GM18909 (cell line): Measurements from ENCODE around the gene TMEM132D.

Source experiments
- ATAC-seq: cut with Tn5 transposase; IDR thresholded peaks from one replicate; pipeline ENCODE4 v1.9.1; 2021; ENCODE audit warnings: mild to moderate bottlenecking; ENCODE audit not compliant: unreplicated experiment, poor library complexity

TMEM132D gene

DNA sequence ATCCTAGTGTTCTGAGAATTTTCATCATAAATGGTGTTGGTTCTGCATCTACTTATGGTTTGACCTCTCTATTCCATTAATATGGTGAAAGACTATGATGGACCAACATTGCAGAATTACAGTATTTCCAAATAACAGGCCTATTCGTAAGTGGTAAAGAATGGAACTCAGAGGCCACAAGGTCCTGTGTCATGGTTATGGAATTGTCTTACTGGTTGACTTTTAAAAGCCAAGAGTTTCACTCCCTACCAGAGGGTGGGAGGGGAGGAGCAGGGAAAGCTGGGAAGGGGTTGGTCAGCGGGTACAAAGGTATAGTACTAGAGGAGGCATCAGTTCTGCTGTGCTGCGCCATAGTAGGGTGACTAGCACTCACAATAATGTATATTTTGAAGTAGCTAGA is 153.4 kb downstream of the TMEM132D start:
- ATAC-seq: no peak

DNA sequence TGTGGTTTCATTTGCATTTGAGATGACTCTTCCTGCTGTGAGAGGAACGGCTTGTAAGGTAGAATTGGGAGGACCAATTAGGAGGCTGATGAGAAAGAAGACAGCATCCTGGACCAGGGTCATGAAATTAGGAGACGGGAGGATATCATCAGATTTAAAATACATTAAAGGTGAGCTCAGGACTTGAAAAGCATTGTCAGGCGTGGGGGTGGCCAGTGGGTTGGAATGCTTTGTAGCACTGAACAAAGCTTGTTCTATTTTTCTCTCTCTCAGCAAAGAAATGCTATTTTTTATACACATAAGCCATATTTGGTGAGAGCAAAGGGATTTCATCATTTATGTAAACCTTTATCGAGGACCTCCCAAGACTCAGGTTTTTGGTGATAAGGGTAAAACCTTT is 157.5 kb downstream of the TMEM132D start:
- no peak for ATAC-seq

DNA sequence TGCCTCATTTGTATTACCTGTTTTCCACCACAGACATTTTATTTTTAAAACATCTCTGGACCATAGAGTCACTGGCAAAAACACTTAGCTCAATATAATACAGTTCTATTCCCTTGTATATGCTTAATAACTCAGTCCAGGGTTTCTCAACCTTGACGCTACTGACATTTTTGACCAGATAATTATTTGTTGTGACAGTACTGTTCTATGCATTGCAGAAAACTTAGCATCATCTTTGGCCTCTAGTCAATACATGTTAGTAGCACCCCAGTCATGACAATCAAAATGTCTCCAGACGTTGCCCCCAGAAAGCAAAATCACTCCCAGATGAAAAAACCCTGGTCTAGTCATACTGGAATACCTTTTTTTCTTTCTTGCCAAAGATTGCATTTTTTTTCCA is 174.7 kb downstream of the TMEM132D start:
- ATAC-seq: no peak

DNA sequence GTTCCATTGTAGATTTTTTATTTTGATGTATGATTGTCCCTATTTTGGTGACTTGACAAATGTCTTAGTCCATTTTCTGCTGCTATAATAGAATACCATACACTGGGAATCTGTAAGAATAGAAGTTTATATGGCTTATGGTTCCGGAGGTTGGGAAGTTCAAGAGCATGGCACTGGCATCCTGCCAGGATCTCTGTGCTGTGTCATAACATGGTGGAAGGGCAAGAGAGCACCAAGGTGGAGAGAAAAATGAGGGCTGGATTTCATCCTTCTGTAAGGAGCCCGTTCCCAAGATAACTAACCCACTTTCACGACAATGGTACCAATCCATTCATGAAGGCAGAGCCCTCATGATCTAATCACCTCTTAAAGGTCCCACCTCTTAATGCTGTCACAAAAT is 176.7 kb downstream of the TMEM132D start:
- ATAC-seq: no peak

DNA sequence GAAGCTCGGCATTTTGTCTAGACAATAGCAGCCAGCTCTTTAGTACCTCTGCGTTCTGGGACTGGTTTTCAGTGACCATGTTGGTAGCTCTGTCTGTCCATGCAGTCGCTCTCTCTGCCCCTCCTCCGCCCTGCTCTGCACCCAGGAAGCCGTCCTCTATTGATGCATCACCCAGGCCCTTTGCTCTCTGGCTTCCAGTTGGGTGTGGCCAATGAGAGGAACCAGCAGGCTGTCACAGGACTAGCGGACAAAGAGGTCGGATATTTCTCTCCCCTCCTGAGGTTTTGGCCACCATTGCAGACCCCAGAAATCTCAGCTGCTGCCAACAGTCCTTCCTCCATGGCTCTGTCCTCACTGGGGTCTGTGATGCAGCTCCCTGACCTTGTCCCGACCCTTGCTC is 180.6 kb downstream of the TMEM132D start:
- no peak for ATAC-seq

DNA sequence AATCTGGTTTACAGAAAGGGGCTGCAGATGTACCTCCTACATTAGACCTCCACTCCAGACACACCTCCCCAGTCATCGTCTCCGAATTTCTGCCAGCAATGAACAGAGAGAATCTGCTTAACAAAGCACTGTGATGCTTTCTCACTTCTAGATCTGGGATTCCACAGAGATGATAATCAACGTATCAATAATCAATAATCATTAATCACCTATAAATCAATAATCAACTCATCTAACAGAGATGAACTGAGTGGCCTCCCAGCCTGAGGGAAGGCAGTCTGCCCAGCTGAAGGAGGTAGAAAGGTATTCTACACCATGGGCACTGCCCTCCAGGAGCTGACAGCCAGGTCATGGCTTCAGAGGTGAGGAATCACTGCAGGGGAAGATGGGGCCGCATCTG is 183.2 kb downstream of the TMEM132D start:
- no peak for ATAC-seq

DNA sequence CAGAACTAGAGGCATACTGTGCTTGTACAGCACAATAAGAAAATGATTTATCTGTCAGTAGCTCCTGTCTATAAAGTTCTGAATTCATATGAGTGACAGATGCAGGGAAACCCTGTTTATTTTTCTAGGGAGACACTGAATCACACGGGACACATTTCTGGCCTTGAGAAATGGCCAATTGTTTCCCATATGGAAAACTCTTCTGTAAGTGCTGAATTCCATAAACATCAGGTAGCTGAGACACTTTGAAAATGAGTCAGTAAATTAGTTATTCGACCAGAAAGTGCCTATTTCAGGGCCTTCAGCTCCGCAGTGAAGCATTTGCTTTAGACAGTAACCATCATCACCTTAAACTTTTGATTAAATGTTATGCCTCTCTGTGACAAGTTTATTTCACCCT is 184.4 kb downstream of the TMEM132D start:
- ATAC-seq: no peak

DNA sequence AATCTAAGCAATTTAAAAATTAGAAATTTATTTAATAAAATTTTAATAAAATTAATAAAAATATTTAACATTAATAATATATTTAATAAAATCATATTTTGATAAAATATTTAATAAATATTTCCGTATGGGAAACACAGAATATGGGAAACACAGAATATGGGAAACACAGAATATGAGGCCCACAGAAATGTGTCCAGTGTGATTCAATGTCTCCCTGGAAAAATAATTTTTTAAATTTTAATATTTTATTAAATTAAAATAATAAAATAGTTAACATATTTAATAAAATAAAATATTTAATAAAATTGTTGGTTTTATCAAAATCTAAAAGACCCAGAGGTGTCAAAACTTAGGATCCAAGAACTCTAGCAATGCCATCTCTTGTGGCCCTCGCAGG is 186.4 kb downstream of the TMEM132D start:
- ATAC-seq: no peak

DNA sequence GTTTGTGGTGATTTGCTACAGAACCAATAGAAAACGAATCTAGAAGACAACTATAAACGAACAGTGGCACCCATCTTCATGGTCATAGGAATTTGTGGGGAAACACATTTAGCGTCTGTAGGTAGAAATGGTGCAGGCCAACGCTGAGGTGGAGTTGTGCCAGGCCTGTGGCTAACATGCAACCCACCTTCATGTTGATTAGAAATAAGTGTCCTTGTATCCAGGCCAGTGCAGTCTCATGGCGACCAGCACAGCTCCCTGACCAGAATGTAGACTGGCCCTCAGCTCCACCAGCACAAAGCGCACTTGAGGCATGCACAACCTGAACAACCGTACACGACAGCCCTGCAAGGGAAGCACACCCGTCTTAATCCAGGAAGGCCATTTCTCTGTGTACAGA is 187.0 kb downstream of the TMEM132D start:
- ATAC-seq: no peak

DNA sequence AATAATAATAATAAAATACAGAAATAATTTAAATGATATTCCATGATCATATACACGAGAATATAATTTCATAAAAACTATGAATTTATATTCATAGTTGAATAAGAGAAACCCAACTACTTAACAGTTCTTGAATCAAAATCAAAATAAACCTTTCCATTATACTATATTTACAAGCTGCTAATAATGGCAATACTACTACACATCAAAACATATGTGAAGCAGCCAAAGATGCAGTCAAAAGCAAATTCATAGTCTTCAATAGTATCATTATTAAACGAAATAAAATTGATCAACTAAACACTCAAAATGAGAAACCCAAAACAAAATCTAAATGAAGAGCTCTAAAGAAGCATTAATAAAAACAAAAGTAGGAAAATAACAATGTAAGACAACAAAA is 197.1 kb downstream of the TMEM132D start:
- no peak for ATAC-seq

DNA sequence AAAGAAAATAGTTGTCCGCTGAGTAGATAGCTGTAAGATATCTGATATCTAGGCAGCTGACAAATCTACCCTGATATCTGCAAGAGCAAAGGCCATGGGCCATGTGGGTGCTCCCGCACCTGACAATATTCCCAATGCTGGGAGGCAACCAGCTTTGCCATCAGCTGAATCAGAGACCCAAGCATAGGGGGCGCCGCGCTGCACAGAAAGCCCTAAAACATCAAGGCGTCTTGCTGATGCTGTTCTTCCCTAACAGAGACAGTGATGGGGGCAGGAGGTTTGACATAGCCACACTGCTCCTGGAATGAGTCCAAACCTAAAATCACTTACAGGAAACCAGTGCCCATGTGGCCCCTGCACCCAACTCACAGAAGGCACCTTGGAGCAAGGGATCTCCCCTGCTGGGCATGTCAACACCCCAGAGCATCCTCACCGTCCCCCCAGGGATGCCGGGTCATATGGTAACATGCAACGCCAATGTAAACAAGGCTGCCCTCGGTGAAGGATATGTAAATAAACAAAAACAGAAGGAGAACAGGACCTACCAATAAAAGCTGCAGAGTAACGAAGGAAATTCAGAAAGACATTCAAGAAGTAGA is 199.5 kb downstream of the TMEM132D start:
- ATAC-seq: no peak

DNA sequence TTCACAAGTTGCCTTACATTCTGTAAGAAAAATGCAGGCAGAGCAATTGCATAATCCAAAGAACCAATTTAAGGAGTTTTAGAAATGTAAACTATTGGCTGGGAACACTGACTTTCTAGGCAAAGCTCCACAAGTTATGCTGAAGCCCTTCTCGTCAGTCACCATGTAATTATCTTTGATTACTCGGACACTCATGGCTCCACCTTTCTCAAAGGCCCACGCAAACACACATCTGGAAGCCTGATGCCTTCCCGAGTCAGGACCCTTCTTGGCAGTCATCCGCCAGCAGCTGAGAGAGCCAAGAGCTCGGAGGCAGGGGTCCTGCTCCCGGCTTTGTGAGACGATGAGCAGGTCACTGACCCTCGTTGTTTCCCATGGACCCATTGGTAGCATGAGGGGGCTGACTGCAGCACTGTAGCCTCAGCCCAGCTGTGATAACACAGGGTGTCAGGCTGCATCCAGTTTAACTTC is 202.2 kb downstream of the TMEM132D start:
- ATAC-seq: no peak

DNA sequence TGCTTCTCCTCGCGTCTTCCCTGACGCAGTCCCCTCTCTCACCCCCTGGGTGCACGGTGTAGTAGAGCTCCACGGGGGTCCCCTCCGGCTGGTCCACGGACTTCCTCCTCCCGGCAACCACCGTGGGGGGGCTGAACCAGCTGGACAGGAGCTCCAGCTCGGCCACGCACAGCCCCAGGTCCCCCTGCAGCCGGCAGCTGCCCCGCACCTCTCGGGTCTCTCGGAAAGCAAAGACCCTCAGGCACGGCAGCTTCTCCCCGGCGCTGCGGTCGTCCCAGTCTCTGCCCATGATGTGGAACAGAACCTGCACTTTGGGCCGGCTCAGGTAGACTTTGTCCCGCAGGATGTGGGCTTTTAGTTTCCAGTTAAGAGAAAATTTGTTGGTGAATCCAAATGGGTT is 203.8 kb downstream of the TMEM132D start:
- ATAC-seq: no peak

DNA sequence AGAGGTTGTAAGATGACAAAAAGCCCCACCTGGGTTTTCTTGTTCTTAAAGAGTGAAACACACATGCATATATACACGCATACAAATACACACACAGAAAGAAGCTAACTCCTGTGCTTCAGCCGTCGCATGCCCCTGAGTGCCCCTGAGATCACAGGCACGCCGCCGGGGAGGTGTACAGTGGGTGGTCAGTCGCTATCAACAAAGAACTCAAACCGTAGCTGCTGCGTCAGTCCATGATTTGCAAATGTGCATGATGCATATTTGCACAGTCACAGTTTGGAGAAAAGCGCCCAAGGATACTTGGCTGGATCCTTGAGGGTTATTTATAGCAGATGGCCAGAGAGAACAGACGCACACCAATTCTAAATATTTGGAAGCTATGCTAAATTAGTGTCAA is 206.9 kb downstream of the TMEM132D start:
- no peak for ATAC-seq

DNA sequence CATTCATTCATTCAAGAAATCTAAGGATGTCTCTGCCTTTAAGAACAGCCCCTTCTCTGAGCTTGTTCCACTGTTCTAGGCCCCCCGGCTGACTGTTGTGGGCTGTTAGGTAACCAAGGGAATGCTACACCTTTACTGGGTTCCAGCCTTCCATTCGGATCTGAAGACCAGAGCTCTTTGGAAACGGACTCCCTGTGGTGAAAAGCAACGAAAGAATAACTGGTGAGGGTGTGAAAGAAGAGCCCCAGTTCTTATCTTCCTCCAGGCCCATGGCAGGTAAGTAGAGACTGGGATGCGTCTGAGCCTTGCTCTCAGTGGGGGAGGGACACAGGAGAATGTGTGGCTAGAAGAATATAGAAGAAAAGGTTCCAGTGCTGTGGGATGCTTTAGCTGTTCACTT is 207.4 kb downstream of the TMEM132D start:
- ATAC-seq: no peak

DNA sequence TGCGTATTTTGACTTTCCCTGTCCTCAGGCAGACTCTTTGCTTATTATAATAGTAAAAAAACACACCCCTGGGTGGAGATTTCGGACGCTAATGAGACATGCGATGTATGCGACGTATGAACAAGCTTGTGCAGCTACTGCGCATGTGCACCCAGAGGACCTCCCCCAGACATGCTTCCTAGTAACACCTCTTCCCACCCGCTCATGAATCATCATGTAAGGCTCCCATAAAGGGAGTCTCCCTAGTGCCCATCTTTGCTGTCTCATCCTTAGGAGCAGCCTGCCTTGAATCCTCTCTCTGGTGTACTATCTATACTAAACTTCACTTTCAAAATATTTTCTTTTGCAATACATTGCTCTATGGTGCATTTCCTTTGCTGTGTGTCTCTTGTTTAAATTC is 210.1 kb downstream of the TMEM132D start:
- no peak for ATAC-seq

DNA sequence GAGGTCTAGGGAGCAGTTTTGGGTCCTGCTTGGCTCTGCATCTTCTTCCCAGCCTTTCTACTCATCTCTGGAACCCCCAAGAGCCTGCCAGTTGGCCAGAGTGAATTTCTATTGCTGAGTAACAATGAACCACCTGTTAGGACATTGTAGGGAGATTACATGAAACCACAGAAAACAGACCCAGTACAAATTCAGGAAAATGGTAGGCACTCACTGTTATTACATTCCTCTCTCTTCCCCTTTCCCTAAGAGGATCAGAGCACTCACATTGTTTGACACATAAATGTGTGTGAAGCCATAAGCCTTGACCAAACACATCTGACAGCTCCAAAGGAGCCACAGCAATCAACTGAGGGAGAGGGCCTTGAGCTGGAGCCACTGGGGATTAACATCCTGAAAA is 216.1 kb downstream of the TMEM132D start:
- ATAC-seq: no peak

DNA sequence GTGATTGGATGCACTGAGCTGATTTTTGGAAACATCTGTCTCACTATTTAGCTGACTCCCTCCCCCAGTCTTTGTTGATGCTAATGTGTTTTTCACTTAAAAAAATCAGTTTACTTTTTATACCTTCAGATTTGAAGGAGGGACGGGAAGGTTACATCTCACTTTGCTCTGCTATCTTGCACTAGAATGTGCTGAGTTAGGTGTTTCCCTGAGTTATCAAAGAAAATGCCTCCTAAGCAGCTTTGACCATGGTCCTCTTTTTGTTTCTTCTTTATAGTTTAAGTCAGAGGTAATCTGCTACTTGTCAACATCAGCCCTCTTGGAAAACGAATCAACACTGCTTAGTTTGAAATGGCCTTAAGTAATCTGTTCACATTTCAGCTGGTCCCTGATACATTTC is 222.0 kb downstream of the TMEM132D start:
- ATAC-seq: no peak

DNA sequence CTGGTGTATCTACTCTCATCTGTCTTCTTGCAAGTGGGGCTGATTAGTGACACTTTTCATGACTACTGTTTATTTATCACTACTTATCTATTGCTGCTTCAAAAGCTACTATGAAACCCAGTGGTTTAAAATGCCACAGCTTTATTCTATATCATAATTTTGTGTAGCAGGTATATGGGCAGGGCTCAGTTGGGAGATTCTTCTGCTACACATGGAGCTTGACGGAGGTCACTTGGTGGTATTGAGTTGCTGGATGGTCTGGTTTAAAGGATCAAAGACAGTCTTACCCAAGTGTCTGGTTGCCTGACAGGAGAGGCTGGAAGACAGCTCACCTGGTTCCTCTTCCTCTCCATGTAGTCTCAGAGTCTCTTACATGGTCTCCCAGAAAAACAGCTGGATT is 222.7 kb downstream of the TMEM132D start:
- ATAC-seq: no peak

DNA sequence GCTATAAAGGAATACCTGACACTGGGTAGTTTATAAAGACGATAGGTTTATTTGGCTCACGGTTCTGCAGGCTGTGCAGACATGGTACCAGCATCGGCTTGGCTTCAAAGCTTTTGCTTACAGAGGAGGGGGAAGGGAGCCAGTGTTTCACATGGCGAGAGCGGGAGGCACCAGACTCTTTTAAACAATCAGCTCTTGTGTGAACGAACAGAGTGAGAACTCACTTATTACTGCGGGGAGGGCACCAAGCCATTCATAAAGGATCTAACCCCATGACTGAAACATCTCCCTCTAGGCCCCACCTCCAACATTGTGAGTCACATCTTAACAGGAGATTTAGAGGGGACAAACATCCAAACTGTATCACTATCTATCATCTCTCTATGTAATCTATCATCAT is 227.4 kb downstream of the TMEM132D start:
- ATAC-seq: no peak

DNA sequence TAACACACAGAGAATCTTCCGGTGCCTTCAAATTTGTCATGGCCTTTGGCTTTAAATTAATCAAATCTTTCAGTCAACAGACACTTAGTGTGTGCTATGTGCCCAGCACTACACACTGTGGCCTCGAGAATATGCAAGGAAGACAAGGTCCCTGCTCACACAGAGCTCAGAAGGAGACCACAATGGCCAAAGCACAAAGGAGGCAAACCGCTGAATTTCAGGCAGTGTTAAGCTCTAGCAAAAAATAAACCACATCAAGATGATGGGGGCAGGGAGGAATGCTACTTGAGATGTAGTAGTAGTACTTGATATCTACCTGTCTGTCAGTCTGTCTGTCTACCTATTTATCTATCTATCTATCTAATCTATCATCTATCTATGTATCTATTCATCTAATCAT is 227.9 kb downstream of the TMEM132D start:
- ATAC-seq: no peak

DNA sequence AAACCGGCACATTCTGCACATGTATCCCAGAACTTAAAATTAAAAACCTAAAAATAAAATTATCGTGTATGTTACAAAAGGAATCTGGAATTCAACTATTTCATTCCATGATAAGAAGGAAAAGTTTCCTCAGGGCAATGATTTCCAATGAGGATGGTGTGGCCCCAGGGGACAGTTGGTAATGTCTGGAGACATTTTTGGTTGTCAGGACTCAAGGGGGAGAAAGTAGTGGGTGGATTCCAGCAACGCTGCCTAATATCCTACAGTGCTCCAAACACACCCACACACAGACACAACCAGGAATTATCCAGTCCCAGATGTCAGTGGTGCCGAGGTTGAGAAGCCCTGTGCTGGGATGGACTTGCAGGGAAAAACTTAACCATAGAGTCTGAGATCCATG is 228.3 kb downstream of the TMEM132D start:
- ATAC-seq: no peak

DNA sequence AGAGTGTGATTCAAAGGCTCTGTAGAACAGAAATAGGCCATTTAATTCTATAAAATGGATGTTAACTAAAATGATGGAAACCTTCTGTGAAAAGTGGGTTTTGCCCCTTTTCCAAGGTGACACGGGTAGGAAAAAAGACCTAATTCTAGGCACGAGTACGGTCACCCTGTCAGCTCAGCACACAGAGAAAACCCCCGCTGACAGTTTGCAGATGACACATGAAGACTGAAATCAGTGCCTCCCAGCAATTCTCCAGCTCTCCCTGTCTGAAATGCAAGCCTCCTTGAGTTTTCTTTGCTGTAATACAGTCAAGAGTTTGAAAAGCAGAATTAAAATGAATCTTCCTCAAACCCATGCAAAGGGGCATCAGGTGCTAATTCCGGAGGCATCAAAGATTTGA is 230.0 kb downstream of the TMEM132D start:
- ATAC-seq: no peak
